GM12874 (cell line): Measurements from ENCODE around the gene KCNK7.

Experiments used
- TF ChIP-seq, protein P1 (sequence below): IDR thresholded peaks from 2 replicates; pipeline ENCODE4 v1.5.1; 2011; ENCODE audit warnings: low read depth, mild to moderate bottlenecking, control low read depth, low read length, moderate library complexity; ENCODE audit not compliant: insufficient read depth

The KCNK7 gene, protein sequence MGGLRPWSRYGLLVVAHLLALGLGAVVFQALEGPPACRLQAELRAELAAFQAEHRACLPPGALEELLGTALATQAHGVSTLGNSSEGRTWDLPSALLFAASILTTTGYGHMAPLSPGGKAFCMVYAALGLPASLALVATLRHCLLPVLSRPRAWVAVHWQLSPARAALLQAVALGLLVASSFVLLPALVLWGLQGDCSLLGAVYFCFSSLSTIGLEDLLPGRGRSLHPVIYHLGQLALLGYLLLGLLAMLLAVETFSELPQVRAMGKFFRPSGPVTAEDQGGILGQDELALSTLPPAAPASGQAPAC

DNA sequence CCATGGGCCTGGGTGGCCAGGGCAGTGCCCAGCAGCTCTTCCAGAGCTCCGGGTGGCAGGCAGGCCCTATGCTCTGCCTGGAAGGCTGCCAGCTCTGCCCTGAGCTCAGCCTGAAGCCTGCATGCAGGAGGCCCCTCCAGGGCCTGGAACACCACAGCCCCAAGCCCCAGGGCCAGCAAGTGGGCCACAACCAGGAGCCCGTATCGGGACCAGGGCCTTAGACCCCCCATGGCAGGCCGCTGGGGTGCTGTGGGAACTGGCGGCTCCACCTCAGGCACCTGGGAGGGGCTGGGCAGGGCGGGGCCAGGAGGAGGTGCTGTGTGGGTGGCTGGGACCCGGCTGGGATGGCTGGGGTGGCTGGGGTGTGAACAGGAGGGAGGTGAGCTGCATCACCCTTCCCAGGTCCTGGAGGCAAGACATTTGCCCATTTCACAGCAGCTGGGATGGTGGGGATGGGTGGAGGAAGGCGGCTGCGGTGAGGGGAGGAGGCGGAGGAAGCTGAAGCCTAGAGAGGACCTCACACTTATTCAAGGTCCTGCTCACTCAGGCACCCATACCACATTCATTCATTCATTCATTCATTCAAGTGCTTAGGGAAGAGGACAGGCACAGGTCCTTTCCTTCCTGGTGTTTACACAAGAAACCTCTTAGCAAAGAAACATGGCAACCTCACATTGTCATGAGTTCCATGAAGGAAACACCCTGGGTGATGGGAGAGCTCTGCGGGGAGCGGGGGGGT, at the start of gene KCNK7:
TSS of gene KCNK7 (minus strand) at position 258 of the 739 bp plus-strand sequence. CDS start at position 230, 28 bp downstream.
- TF ChIP-seq, protein P1, sequence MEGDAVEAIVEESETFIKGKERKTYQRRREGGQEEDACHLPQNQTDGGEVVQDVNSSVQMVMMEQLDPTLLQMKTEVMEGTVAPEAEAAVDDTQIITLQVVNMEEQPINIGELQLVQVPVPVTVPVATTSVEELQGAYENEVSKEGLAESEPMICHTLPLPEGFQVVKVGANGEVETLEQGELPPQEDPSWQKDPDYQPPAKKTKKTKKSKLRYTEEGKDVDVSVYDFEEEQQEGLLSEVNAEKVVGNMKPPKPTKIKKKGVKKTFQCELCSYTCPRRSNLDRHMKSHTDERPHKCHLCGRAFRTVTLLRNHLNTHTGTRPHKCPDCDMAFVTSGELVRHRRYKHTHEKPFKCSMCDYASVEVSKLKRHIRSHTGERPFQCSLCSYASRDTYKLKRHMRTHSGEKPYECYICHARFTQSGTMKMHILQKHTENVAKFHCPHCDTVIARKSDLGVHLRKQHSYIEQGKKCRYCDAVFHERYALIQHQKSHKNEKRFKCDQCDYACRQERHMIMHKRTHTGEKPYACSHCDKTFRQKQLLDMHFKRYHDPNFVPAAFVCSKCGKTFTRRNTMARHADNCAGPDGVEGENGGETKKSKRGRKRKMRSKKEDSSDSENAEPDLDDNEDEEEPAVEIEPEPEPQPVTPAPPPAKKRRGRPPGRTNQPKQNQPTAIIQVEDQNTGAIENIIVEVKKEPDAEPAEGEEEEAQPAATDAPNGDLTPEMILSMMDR: no peak

DNA sequence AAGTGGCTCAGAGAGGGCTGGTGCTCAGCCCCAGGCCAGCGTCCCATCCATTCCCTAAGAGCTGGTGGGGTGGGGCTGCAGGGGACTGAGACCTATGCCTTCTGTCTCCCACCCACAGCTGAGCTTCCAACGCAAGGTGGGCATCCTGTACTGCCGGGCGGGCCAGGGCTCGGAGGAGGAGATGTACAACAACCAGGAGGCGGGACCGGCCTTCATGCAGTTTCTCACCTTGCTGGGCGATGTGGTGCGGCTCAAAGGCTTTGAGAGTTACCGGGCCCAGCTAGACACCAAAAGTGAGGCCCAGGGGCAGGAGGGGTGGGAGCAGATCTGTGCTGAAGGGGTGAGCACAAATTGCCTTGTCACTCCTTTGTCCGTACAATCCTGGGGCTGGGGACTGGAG, 49.2 kb upstream of the KCNK7 start:
- TF ChIP-seq, protein P1: no peak

DNA sequence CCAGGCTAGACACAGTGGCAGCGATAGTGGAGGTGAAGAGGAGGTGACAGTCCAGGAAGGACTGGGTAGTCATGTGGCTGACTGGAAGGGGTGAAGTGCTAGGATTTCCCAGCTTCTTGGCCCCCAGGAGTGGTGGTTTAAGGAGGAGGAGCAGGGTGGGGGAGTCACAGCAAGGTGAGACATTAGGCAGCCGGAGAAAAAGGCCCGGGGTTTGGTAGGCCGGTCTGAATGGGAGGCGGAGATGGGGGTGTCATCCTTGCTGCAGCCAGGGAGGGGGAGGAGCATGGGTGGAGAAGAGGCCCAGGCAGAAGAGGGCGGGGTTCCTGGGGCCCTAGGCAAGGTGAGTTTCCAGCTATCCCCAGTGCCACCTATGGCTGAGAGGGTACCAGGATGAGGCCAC, 48.4 kb upstream of the KCNK7 start:
- TF ChIP-seq, protein P1: no peak

DNA sequence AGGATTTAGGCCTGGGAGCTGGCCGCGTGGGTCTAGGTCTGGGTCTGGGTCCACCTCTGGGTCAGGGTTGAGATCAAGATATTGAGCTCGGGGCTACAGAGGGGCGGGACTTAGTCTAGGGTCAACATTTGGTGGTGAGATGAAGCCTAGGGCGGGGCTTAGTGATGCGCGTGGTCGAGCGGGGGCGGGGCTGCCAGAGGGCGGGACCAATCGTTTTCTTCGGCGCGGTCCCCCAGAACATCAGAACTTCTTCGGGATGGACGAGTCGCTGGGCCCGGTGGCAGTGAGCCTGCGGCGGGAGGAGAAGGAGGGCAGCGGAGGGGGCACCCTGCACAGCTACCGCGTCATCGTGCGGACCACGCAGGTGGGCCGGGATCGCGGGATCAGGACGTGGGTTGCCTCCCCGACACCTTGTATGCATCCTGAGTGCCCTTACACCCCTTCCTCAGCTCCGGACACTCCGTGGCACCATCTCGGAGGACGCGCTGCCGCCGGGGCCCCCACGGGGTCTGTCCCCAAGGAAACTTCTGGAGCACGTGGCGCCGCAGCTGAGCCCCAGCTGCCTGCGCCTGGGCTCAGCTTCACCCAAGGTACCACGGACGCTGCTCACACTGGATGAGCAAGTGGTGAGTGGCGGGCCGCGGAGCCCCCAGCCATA, 46.5 kb upstream of the KCNK7 start:
- TF ChIP-seq, protein P1: no peak

DNA sequence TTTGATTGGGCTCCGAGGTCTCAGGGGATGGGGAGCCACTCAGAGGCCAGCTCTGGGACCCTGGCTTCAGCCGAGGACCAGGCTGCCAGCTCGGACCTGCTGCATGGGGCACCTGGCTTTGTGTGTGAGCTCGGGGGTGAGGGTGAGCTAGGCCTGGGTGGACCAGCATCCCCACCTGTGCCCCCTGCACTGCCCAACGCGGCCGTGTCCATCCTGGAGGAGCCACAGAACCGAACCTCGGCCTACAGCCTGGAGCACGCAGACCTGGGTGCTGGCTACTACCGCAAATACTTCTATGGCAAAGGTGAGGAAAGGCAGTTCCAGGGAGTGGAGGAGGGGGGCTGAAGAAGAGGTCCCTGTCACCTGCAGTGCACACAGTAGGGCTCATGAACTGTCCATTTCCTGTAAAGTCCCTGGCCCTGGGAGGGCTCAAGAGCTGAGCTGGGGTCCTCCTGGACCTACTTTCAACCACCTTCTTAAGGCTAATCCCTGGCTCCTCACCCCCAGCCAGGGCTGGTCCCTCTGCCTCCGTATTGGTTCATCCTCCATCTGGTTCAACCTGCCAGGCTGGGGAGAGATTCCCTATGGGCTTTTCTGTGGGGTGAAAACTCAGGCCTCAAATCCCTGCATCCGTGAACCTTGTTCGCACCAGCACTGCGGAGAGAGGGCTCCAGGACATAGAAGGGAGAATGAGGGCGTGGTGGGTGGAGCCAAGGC, 45.9 kb upstream of the KCNK7 start:
- TF ChIP-seq, protein P1: no peak

DNA sequence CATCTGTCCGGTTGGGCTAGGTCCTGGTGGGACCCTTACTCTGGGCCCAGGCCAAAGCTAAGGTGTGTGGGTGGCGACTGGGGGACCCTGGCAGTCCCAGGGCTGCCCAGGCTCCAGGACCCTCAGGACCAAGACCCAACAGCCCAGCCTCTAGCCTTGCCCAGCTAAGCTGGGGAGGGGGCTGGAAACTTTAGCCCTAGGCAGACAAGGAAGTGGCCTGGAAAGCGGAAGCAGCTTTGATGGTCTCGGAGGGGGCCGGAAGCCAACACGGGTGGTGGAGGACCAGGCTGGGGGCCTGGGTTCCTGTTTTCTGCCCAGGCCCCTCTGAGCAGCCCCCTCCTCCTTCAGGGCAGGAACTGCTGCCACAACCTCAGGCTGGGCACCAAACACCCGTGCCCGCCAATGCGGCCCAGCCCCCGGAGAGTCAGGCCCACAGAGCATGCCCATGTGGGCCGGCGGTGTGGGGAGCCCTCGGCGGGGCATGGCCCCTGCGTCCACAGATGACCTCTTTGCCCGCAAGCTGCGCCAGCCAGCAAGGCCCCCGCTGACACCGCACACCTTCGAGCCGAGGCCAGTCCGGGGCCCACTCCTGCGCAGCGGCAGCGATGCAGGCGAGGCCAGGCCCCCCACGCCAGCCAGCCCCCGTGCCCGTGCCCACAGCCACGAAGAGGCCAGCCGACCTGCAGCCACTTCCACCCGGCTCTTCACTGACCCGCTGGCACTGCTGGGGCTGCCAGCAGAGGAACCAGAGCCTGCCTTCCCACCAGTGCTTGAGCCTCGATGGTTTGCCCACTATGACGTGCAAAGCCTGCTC, 45.1 kb upstream of the KCNK7 start:
- TF ChIP-seq, protein P1: no peak
